Activated CD4-positive, alpha-beta T cell treated with anti-CD3 and anti-CD28 coated beads for 36 hours (primary cell): ENCODE results near the gene ATP13A1. TPM values are rescaled to one million over a fixed set of nuclear protein-coding genes. Genes with fewer than 3 reads are reported as not detected.

Experiments used
- ATAC-seq: fragments of 200-7000 bp; cut with Tn5 transposase; one replicate; pipeline ENCODE4 v1.10.0; 2021; ENCODE audit warnings: mild to moderate bottlenecking, moderate library complexity
- CTCF ChIA-PET: fragments of 350-600 bp; sonication (Branson Sonifier 250); formaldehyde crosslinking; loops from one replicate; lab custom pipeline; 2021; ENCODE audit warnings: antibody characterized with exemption; lab: Charles Lee
- POLR2A ChIA-PET: fragments of 350-600 bp; sonication (Branson Sonifier 250); formaldehyde crosslinking; loops from one replicate; lab custom pipeline; 2021; ENCODE audit warnings: antibody characterized with exemption, inconsistent platforms; lab: Charles Lee
- DNase-seq: peaks from one replicate; pipeline ENCODE4 v3.0.0-alpha.2; 2020
- H3K27ac Mint-ChIP-seq: one replicate; pipeline ENCODE4 v1.8.0; 2021; ENCODE audit warnings: mixed read lengths
- H3K27me3 Mint-ChIP-seq: one replicate; pipeline ENCODE4 v1.8.0; 2021; ENCODE audit warnings: mixed read lengths
- H3K36me3 Mint-ChIP-seq: one replicate; pipeline ENCODE4 v1.8.0; 2021; ENCODE audit warnings: low read depth, mixed read lengths
- H3K4me1 Mint-ChIP-seq: one replicate; pipeline ENCODE4 v1.8.0; 2021; ENCODE audit warnings: mixed read lengths
- H3K4me3 Mint-ChIP-seq: one replicate; pipeline ENCODE4 v1.8.0; 2021; ENCODE audit warnings: mild to moderate bottlenecking, moderate library complexity, mixed read lengths
- H3K9me3 Mint-ChIP-seq: one replicate; pipeline ENCODE4 v1.8.0; 2021; ENCODE audit warnings: low read depth, mixed read lengths
- intact Hi-C, 2 experiments: fragments of 100-400 bp; cut with DNase I in 1 of 2; cut with micrococcal nuclease in 1 of 2; formaldehyde crosslinking; loops; one replicate each; pipeline versions ENCODE4 v1.14.2 to v1.15.1; 2022 to 2024; cut with DNase I, micrococcal nuclease
- total RNA-seq, 2 experiments: library from RNA; stranded (reverse); gene quantifications; one replicate each; pipeline ENCODE4 v1.2.3, GENCODE V29; 2021

The ATP13A1 gene
- total RNA-seq, 2 experiments from 2014 or later, result 61.8 to 71.2 TPM

DNA sequence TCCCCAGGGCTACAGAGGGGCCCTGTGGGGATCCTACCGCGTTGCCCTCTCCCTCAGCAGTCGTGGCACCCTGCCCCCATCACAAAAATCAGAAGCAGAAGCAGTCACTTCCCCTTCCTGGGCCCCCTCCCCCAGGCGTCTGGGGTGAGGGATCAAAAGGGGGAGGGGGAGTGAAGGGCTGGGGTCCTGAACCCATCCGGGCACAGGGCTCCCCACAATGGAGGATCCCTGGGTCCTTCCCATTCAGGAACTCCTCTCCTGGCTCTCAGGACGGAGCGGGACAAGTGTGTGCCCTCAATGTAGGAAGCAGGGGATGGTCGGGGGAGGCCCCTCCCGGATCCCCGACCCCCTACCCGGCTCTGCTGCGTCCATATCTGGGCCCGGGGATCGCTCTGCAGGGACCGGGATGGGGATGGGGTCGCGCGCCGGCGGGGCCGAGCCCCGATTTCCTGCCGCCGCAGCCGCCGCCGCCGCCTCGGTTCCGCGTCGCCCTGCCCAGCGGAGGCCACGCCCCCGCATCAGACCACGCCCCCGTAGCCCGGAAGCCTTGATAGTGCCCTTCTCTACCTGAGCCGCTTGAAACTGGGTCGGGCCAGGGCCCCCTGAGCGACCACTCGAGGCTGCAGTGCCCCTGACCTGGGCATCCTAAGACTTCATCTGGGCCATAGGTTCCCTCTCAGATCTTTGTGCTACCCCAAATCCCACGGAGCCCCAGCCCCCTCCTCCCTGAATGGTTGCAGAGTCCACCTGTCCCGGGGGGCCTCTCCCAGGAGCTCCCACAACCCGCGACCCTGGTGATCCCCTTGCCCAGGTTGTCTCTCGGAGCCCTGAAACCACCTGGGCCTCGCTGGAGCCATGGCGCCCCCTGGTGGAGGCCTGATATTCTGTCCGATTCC, 20.1 kb downstream of the ATP13A1 start, which contains the start of gene GMIP:
Gene GMIP (minus strand): TSS at position 500 of the 896 bp plus-strand sequence. CDS start 128 bp downstream, at position 372.
- H3K27ac Mint-ChIP-seq, result peak within 1 kb of the TSS; percentile 96
- H3K27me3 Mint-ChIP-seq, result no peaks in the 10 kb centered on the region
- H3K9me3 Mint-ChIP-seq, result no peaks in the 10 kb centered on the region
- peak; percentile 82 for ATAC-seq
- DNase-seq, result peak; percentile 92
- ChIA-PET POLR2A (interaction anchor here (0.7 kb wide), 1 partner anchor 112 kb away, joined by 3 read pairs; no protein-coding TSS in a partner anchor), CTCF (interaction anchor here (0.6 to 2.5 kb wide), 13 partner anchors 17 to 317 kb away, joined by 3 to 30 read pairs (median 4); no protein-coding TSS in a partner anchor)
- intact Hi-C loops, result loop anchor here (1.0 to 5.0 kb wide), 10 partner anchors 15 to 451 kb away; partner anchors contain the start of genes PBX4 (in 2 of the 2), ATP13A1 (in 1 of the 2), BORCS8 (in 1 of the 2) and LPAR2 (in 1 of the 2)
- peaks cover 10% of the 10 kb centered on the region for H3K4me1 Mint-ChIP-seq
- peak within 1 kb of the TSS; percentile 100 for H3K4me3 Mint-ChIP-seq
- H3K36me3 Mint-ChIP-seq, result peaks cover 33% of the 10 kb centered on the region

DNA sequence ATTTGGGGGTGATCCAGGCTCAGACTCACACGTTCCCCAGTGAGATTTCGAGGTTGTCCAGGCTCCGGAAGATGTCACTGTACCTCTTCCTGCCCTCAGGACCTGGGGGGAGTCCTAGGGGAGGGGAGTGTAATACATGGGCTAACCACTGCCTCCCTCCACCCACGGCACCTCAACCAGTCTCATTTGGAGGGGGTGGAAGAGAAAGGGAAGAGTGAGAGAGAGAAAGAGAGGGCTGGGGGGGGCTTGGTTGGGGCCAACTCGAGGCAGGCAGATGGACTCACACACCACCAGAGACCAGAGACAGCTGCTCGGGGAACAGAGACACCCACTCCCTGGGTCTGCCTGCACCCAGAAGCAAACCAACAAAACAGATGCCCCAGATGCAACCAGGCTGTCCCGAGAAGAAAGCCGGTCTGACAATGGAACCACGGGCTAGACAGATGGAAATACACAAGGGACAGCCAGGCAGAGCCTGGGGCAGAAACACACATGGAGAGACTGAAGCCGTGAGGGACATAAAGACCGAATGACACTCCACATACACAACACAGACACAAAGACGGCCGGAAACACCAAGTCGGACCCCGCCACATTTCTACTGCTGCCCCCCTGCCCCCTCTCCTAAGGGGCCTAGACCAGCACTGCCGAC, 20.8 kb downstream of the ATP13A1 start:
- intact Hi-C loops, result loop anchor here (1.0 to 5.0 kb wide), 10 partner anchors 14 to 450 kb away; partner anchors contain the start of genes PBX4 (in 2 of the 2), ATP13A1 (in 1 of the 2), BORCS8 (in 1 of the 2) and LPAR2 (in 1 of the 2)
- Mint-ChIP-seq H3K4me3 (peak overlapping the region; percentile 100), H3K36me3 (peaks cover 33% of the 10 kb centered on the region), H3K27me3 (no peaks in the 10 kb centered on the region), H3K4me1 (peaks cover 10% of the 10 kb centered on the region), H3K9me3 (no peaks in the 10 kb centered on the region), H3K27ac (peak overlapping the region; percentile 96)
- POLR2A ChIA-PET, result no interaction called here
- CTCF ChIA-PET, result interaction anchor here (0.7 kb wide), 1 partner anchor 40 kb away, joined by 3 read pairs; no protein-coding TSS in a partner anchor
- DNase-seq (peak; percentile 68), ATAC-seq (peak; percentile 54)

DNA sequence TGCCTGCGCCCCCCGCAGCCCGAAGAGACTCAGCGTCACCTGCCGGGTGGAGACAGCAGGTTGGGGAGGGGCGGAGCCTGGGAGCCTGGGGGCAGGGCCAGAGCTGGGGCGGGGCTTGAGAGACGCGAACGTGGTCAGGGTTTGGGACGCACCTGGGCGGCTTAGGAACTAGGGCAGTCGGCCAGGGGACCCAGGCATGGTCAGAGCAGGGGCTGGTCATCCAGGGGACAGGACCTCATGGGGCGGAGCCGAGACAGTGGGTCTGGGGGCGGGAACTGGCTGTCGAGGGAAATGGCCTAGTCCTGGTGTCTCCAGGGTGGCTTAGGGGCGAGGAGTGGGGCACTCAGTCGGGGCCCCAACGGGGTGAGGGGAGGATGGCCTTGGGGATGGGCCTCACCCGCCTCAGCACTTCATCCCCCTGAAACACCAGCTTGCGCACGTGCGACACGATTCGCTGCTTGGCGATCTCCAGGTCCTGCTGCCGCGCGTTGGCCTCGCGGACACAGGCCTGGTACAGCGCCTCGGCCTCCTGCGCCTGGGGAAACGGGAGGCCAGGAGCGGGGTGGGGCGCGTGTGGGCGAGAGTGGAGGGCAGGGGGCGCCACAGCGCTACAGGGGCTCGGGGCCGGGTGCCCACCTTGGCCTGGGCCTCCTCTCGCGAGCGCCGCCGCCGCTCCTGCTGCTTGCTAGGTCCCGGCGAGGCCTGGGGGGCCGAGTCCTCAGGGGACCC, 25.8 kb downstream of the ATP13A1 start:
- peaks cover 11% of the 10 kb centered on the region for H3K4me1 Mint-ChIP-seq
- DNase-seq (peak; percentile 41), ATAC-seq (no peak)
- ChIA-PET CTCF (no interaction called here), POLR2A (no interaction called here)
- no peaks in the 10 kb centered on the region for H3K9me3 Mint-ChIP-seq
- H3K27ac Mint-ChIP-seq, result no peak overlapping the region
- no peaks in the 10 kb centered on the region for H3K27me3 Mint-ChIP-seq
- H3K4me3 Mint-ChIP-seq, result no peak overlapping the region
- intact Hi-C loops, result no loop called here
- H3K36me3 Mint-ChIP-seq, result peaks cover 47% of the 10 kb centered on the region

DNA sequence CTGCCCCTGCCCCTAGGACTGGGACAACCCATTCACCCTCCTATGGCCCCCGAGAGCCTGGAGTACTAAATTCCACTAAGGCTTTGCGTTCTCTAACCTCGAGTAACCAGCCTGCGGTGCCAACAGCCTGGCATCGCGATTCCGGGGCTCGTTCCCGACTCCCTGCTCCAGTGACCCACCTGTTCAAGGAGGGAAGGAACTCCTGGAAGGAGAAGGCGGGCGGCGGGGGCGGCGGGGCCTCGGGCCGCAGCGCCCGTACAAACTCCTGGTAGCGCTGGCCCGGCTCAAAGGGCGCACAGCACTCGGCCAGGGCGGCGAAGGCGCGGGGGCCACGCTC, 26.3 kb downstream of the ATP13A1 start:
- no peaks in the 10 kb centered on the region for H3K27me3 Mint-ChIP-seq
- CTCF ChIA-PET, result no interaction called here
- intact Hi-C loops, result no loop called here
- ATAC-seq, result no peak
- H3K27ac Mint-ChIP-seq, result no peak overlapping the region
- peaks cover 50% of the 10 kb centered on the region for H3K36me3 Mint-ChIP-seq
- H3K4me3 Mint-ChIP-seq, result no peak overlapping the region
- no peak for DNase-seq
- H3K4me1 Mint-ChIP-seq, result peaks cover 7% of the 10 kb centered on the region
- no peaks in the 10 kb centered on the region for H3K9me3 Mint-ChIP-seq
- POLR2A ChIA-PET, result no interaction called here

DNA sequence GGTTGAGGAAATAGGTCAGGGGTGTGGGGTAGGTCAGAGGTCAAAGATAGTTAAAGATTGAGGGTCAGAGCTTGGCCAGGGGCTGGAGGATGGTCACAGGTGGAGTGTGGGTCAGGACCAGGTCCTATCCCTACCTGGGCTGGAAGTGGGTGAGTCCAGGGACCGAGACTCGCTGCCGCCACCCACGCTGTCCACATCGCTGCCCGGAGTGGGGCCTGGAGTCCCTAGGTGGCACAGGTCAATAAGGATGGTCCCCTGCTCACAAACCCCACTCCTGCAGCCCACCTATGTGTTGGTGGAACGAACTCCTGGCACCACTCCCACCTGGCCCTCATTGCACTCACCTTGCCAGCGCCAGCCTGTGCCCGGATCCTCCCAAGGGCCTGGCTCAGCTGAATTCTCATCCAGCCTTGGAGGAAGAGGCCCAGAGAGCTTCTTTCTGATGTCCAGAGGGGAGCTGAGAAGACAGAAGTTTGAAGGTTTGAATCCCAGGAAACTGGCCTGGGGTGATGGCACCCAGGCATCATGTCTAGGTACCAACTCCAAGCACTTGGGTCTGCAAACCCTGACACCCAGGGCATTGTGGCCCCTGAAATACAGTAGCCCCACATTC, 26.8 kb downstream of the ATP13A1 start:
- no peak for ATAC-seq
- Mint-ChIP-seq H3K4me1 (peaks cover 4% of the 10 kb centered on the region), H3K36me3 (peaks cover 50% of the 10 kb centered on the region), H3K9me3 (no peaks in the 10 kb centered on the region), H3K27me3 (no peaks in the 10 kb centered on the region), H3K4me3 (no peak overlapping the region), H3K27ac (no peak overlapping the region)
- intact Hi-C loops, result no loop called here
- DNase-seq, result no peak
- POLR2A ChIA-PET, result interaction anchor here (0.6 to 0.7 kb wide), 3 partner anchors 12 to 231 kb away, joined by 3 read pairs; partner anchors contain the start of gene GATAD2A
- CTCF ChIA-PET, result interaction anchor here (0.5 kb wide), 1 partner anchor 272 kb away, joined by 3 read pairs; no protein-coding TSS in a partner anchor

DNA sequence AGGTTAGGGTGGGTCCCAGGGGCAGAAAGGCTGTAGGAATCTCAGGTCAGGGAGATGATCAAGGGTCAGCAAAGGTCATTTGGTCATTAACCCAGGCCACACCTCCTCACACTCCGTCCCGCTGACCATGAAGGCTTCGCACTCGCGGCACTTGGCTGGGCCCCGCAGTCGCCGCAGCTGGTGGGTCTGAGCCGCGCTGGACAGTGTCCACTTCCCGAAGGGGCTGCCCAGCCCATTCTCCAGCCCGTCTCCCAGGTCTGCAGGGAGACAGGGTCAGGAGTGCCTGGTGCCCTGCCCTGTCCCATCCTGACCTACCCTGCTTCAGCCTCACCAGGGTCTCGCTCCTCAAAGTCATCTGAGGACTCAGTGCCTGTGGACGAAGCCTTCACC, 28.2 kb downstream of the ATP13A1 start:
- intact Hi-C loops, result no loop called here
- ChIA-PET POLR2A (no interaction called here), CTCF (interaction anchor here (0.7 kb wide), 1 partner anchor 44 kb away, joined by 3 read pairs; no protein-coding TSS in a partner anchor)
- no peak for ATAC-seq
- peaks cover 4% of the 10 kb centered on the region for H3K4me1 Mint-ChIP-seq
- no peak overlapping the region for H3K27ac Mint-ChIP-seq
- H3K36me3 Mint-ChIP-seq, result peaks cover 49% of the 10 kb centered on the region
- DNase-seq, result no peak
- H3K9me3 Mint-ChIP-seq, result no peaks in the 10 kb centered on the region
- no peaks in the 10 kb centered on the region for H3K27me3 Mint-ChIP-seq
- no peak overlapping the region for H3K4me3 Mint-ChIP-seq

DNA sequence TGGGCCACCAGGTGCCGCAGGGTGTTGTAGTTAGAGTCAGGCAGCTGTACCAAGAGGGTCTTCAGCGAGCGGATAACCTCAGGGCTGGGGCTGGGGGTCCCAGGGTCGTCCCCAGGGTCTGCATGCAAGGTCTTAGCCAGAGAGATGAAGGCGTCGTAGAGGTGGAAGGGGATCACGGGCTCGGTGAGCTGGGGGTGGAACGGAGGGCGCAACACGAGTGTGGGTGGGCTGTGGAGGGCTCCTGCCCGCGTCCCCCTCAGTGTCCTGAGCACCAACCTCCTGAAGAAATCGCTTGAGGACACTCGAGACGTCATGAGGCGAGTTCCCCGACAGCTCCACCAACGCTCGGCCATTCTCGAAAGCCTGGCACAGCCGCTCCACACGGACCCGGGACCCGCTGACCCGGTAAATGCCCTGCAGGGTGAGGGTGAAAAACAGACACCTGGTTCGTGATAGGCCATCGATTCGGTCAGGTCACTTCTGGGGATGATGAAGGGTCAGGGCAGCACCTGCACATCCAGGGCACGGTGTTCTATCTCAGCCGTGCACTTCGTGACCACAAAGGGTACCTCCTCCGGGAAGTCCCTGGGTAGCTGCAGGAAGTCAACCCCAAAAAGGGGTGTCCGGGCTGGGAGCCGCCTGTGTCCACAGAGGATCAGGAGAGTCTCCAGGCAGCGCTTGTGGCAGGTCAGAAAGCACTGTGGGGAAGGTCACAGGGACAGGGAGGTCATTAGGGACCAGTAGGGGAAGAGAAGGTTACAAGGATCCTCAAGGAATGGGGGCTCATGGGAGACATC, 28.8 kb downstream of the ATP13A1 start:
- H3K27ac Mint-ChIP-seq, result no peak overlapping the region
- H3K36me3 Mint-ChIP-seq, result peaks cover 45% of the 10 kb centered on the region
- intact Hi-C loops, result no loop called here
- no peaks in the 10 kb centered on the region for H3K9me3 Mint-ChIP-seq
- peaks cover 4% of the 10 kb centered on the region for H3K4me1 Mint-ChIP-seq
- POLR2A ChIA-PET, result no interaction called here
- H3K27me3 Mint-ChIP-seq, result no peaks in the 10 kb centered on the region
- DNase-seq, result no peak
- H3K4me3 Mint-ChIP-seq, result no peak overlapping the region
- no peak for ATAC-seq
- CTCF ChIA-PET, result interaction anchor here (0.6 to 0.7 kb wide), 2 partner anchors 102 to 315 kb away, joined by 3 to 4 read pairs; no protein-coding TSS in a partner anchor

DNA sequence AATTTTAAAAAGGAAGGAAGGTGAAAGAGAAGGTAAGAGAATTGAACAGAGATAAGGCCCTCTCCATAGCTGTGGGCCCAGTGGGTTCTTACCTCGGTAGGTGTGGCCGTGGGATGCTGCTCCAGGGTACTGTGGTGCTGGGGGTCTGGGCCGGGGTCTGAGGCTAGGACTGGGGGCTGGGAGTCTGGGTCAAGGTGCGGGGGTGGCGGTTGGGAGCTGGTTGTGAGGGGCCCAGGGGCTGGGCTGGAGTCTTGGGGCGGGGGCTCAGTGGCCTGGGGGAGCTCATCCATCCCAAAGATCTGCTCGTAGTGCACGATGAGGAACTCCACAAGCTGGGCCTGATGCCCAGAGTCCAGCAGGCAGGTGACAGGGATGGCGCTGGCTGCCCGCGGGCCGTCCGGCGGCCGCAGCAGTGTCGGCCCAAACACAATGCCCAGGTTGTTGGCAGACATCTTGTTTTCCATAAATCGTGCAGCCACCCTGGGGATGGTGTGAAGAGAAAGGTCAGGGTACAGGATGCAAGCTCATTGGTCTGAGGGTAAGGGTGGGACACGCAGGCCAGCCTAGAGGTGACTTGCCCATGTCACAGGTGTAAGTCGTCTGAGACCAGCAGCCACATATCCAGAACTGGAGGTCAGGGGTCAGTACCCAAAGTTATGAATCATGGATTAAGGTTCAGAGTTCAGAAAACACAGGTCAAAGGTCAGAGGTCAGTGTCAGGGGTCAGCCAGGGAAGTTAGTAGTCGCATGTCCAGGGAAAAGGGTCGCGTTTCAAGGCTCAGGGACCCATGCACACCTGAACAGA, 29.6 kb downstream of the ATP13A1 start:
- DNase-seq (no peak), ATAC-seq (no peak)
- ChIA-PET POLR2A (no interaction called here), CTCF (interaction anchor here (0.6 to 0.7 kb wide), 3 partner anchors 23 to 102 kb away, joined by 3 to 4 read pairs (median 3); no protein-coding TSS in a partner anchor)
- Mint-ChIP-seq H3K27ac (no peak overlapping the region), H3K4me3 (no peak overlapping the region), H3K27me3 (no peaks in the 10 kb centered on the region), H3K9me3 (no peaks in the 10 kb centered on the region), H3K36me3 (peaks cover 43% of the 10 kb centered on the region), H3K4me1 (peaks cover 4% of the 10 kb centered on the region)
- intact Hi-C loops, result no loop called here

DNA sequence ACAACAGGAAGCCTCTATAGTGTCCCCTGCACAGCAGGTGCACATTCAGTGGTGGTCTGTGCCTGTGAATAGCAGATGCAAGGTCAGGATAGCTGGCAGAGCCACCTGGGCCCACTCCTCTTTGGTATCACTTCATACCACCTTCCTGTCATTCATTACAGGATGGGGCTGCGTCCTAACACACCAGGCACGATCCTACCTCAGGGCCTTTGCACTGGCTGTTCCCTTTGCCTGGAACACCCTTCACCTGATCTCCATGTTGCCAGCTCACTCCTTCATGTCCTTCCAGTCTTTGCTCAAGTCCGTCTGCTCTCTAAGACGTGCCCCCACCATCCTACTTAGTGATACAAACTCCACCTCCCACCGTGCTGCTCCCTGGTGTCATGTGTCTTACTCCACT, 30.8 kb downstream of the ATP13A1 start:
- H3K27ac Mint-ChIP-seq, result no peak overlapping the region
- CTCF ChIA-PET, result no interaction called here
- POLR2A ChIA-PET, result no interaction called here

More for the DNA sequence above, 30.8 kb downstream of the ATP13A1 start:
- Mint-ChIP-seq H3K27me3 (no peaks in the 10 kb centered on the region), H3K4me3 (no peak overlapping the region), H3K4me1 (peaks cover 10% of the 10 kb centered on the region), H3K9me3 (no peaks in the 10 kb centered on the region), H3K36me3 (peaks cover 42% of the 10 kb centered on the region)
- intact Hi-C loops, result no loop called here
- ATAC-seq, result no peak
- no peak for DNase-seq
